Activated CD8-positive, alpha-beta T cell treated with anti-CD3 and anti-CD28 coated beads for 36 hours (primary cell): Measurements from ENCODE around the gene RAD51B. TPM values are rescaled to one million over a fixed set of nuclear protein-coding genes. Genes with fewer than 3 reads are reported as not detected.

Experiments
- ATAC-seq: fragments of 200-7000 bp; cut with Tn5 transposase; one replicate; pipeline ENCODE4 v1.10.0; 2021; ENCODE audit warnings: mild to moderate bottlenecking, moderate library complexity
- CTCF ChIA-PET: fragments of 350-600 bp; sonication (Branson Sonifier 250); formaldehyde crosslinking; loops from one replicate; lab custom pipeline; 2021; ENCODE audit warnings: antibody characterized with exemption; lab: Charles Lee
- POLR2A ChIA-PET: fragments of 350-600 bp; sonication (Branson Sonifier 250); formaldehyde crosslinking; loops from one replicate; lab custom pipeline; 2021; ENCODE audit warnings: antibody characterized with exemption; lab: Charles Lee
- DNase-seq: peaks from one replicate; pipeline ENCODE4 v3.0.0-alpha.2; 2020
- H3K27ac Mint-ChIP-seq: one replicate; pipeline ENCODE4 v1.8.0; 2021; ENCODE audit warnings: mild to moderate bottlenecking, mixed read lengths
- H3K27me3 Mint-ChIP-seq: one replicate; pipeline ENCODE4 v1.8.0; 2021; ENCODE audit warnings: mixed read lengths
- H3K36me3 Mint-ChIP-seq: one replicate; pipeline ENCODE4 v1.8.0; 2021; ENCODE audit warnings: low read depth, mixed read lengths
- H3K4me1 Mint-ChIP-seq: one replicate; pipeline ENCODE4 v1.8.0; 2021; ENCODE audit warnings: low read depth, mixed read lengths
- H3K4me3 Mint-ChIP-seq: one replicate; pipeline ENCODE4 v1.8.0; 2021; ENCODE audit warnings: mild to moderate bottlenecking, moderate library complexity, mixed read lengths
- H3K9me3 Mint-ChIP-seq: one replicate; pipeline ENCODE4 v1.8.0; 2021; ENCODE audit warnings: mixed read lengths
- CTCF ChIP-seq: fragments of 200-600 bp; IDR thresholded peaks from one replicate; pipeline ENCODE4 v1.8.0; 2022; ENCODE audit warnings: antibody characterized with exemption, mild to moderate bottlenecking
- intact Hi-C: fragments of 100-400 bp; cut with micrococcal nuclease; formaldehyde crosslinking; loops from one replicate; pipeline ENCODE4 v1.10.0; 2022
- total RNA-seq, 2 experiments: library from RNA; stranded (reverse); gene quantifications; one replicate each; pipeline ENCODE4 v1.2.3, GENCODE V29; 2021

The RAD51B gene
- total RNA-seq, 2 experiments from 2014 or later = 38.2 to 40.6 TPM

DNA sequence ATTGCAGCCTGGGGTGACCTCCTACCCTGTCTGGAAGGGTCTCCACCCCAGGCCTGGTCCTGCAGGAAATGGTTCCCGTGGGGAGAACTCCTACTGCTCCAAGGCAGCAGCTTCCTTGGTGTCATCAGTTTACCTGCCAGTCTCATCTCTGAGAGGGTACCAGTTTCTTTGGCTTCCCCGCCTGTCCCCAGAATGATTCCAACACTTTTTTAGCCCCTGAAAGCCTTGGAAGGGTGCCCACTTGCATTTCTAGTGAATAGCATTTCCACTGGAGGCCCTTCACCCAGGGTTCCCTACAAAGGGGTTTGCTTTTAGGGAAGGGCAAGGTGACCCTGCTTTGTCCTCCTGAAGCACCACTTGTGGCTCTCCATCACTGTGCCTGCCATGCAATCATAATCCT is 689.0 kb downstream of the RAD51B start:
- Mint-ChIP-seq H3K27me3 (no peaks in the 10 kb centered on the region), H3K9me3 (no peaks in the 10 kb centered on the region), H3K36me3 (no peaks in the 10 kb centered on the region), H3K4me1 (peaks cover 54% of the 10 kb centered on the region), H3K27ac (no peak overlapping the region), H3K4me3 (no peak overlapping the region)
- ATAC-seq = no peak
- ChIA-PET CTCF (interaction anchor here (1.1 kb wide), 1 partner anchor 149 kb away, joined by 3 read pairs; no protein-coding TSS in a partner anchor), POLR2A (interaction anchor here (1.1 kb wide), 1 partner anchor 14 kb away, joined by 4 read pairs; no protein-coding TSS in a partner anchor)
- intact Hi-C loops = loop anchor here (5.0 kb wide), 1 partner anchor 279 kb away; no protein-coding TSS in a partner anchor
- no peak for TF ChIP-seq CTCF
- DNase-seq = no peak

DNA sequence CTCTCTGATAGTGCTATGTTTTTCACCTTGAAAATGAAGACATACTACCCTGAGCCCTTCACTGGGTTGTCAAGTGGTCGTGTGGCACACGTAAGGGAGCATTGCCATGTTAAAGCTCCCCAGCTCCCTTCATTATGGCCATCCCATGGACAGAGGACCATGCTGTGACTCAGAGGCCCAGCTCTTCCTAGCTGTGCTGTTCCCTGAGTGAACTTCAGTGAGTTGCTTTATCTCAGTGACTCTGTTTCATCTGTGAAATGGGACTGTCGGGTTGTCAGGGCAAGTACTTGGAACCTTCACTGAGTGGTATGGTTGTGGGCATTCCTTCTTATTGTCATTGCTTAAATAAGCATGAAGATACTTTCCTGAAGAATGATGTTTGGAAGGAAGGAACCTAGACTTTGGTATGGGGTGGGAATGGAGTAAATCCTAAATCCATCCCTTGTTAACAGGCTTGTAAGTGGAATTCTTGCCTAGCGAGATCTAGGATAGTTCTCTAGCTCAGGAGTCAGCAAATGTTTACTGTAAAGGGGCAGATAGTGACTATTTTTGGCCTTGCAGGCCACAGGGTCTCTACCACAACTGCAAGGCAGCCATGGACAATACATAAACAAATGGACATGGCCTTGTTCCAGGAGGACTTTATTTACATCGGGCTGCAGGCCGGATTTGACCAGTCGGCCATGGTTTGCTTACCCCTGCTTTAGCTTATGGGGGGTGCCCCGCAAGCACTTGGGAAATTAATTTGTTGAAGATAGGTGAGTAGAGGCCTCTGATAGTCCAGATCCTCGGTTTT is 689.8 kb downstream of the RAD51B start:
- ChIA-PET CTCF (interaction anchor here (2.3 kb wide), 1 partner anchor 10 kb away, joined by 5 read pairs; no protein-coding TSS in a partner anchor), POLR2A (interaction anchor here (1.1 kb wide), 1 partner anchor 14 kb away, joined by 4 read pairs; no protein-coding TSS in a partner anchor)
- peaks cover 56% of the 10 kb centered on the region for H3K4me1 Mint-ChIP-seq
- H3K36me3 Mint-ChIP-seq = no peaks in the 10 kb centered on the region
- H3K9me3 Mint-ChIP-seq = no peaks in the 10 kb centered on the region
- intact Hi-C loops = loop anchor here (5.0 kb wide), 1 partner anchor 278 kb away; no protein-coding TSS in a partner anchor
- DNase-seq (no peak), ATAC-seq (no peak)
- TF ChIP-seq CTCF = no peak
- no peak overlapping the region for H3K27ac Mint-ChIP-seq
- no peak overlapping the region for H3K4me3 Mint-ChIP-seq
- H3K27me3 Mint-ChIP-seq = no peaks in the 10 kb centered on the region

DNA sequence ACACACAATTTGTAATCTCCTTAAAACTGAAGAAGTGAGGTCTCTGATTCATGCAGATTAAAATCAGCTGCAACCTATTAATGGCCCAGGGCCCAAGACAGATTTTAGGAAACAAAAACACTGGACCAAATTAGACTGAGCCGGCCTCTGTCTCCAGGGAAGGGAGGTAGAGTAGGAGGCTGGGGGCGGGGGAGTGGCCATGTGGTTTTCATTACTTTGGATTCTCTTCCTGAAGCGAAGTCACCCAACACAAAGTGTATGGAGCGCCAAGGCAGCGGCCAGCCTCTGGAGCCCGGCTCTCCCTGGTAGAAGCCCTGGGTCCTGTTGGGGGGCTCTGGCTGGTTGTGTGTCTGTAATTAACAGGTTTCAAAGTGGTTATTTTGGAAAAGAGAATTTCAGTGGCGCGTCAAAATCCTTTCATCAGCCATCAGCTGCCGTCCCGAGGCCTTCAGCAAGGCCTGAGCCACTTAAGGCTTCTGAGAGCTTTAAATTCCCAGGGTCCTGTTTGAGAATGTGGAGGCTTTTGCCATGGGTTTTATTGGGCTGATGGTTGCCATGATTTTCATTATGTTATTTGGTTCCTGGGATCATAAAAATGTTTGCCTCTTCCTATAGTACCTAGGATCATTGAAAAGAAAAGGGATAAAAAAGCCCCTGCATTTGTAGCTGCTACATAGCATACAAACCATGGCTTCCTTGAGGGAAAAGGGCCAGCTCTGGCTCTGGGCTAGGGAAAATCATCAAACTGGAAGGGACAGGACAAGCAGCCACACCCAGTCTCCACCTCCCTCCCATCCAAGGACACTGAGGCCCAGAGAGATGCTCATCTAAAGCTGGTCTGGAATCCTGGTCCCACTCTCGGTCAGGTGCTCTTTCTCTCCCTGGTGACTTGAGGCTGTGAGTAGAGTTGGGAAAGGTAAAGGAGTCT is 690.9 kb downstream of the RAD51B start:
- no peaks in the 10 kb centered on the region for H3K36me3 Mint-ChIP-seq
- H3K4me3 Mint-ChIP-seq = no peak overlapping the region
- CTCF ChIA-PET = interaction anchor here (2.3 kb wide), 1 partner anchor 9 kb away, joined by 5 read pairs; no protein-coding TSS in a partner anchor
- H3K27ac Mint-ChIP-seq = no peak overlapping the region
- no peak for TF ChIP-seq CTCF
- peaks cover 49% of the 10 kb centered on the region for H3K4me1 Mint-ChIP-seq
- intact Hi-C loops = no loop called here
- DNase-seq = no peak
- no peaks in the 10 kb centered on the region for H3K9me3 Mint-ChIP-seq
- no peaks in the 10 kb centered on the region for H3K27me3 Mint-ChIP-seq
- POLR2A ChIA-PET = no interaction called here
- ATAC-seq = no peak

- DNase-seq = no peak
- Mint-ChIP-seq H3K4me3 (no peak overlapping the region), H3K36me3 (no peaks in the 10 kb centered on the region), H3K4me1 (peaks cover 41% of the 10 kb centered on the region), H3K9me3 (no peaks in the 10 kb centered on the region), H3K27me3 (no peaks in the 10 kb centered on the region), H3K27ac (no peak overlapping the region)
- CTCF ChIA-PET = interaction anchor here (2.3 kb wide), 1 partner anchor 8 kb away, joined by 5 read pairs; no protein-coding TSS in a partner anchor
- TF ChIP-seq CTCF = no peak
- POLR2A ChIA-PET = no interaction called here
- no peak for ATAC-seq
- intact Hi-C loops = no loop called here
Measured at GRCh38 chr14:68511129-68512047, 691.8 kb downstream of the RAD51B start.
